Suprapubic skin (tissue), 4 donors: Measurements from ENCODE around the gene CNOT6L.

Experiments used
- CTCF ChIP-seq, 2 donors: fragments of 200-600 bp in 1 of 2; fragments of 450-650 bp in 1 of 2; sonication (generic) in 1 of 2; IDR thresholded peaks; one replicate each; pipeline ENCODE4 v1.5.1; 2016 to 2019; ENCODE audit warnings: antibody characterized with exemption in 2 of 2, mild to moderate bottlenecking in 1 of 2, moderate library complexity in 1 of 2
- EP300 ChIP-seq: sonication (generic); formaldehyde crosslinking; IDR thresholded peaks from one replicate; pipeline ENCODE4 v1.6.1; 2017; ENCODE audit warnings: antibody characterized with exemption
- POLR2A ChIP-seq, 2 donors: fragments of 450-650 bp; IDR thresholded peaks; one replicate each; pipeline ENCODE4 v1.6.1; 2017; ENCODE audit warnings: antibody characterized with exemption in 2 of 2, mild to moderate bottlenecking in 2 of 2, moderate library complexity in 2 of 2
- POLR2AphosphoS5 ChIP-seq, 3 donors: sonication (generic); formaldehyde crosslinking; IDR thresholded peaks; one replicate each; pipeline ENCODE4 v1.6.1; 2017; ENCODE audit warnings: antibody characterized with exemption in 3 of 3

- TF ChIP-seq POLR2A (IDR thresholded peaks at IDR 0.05) (no peak), CTCF (IDR thresholded peaks at IDR 0.05) (no peak), POLR2AphosphoS5 (IDR thresholded peaks at IDR 0.05) (no peak), EP300 (no peak)
Measured at GRCh38 chr4:77797239-77797638, 21.9 kb downstream of the CNOT6L start.
